NCI-H345 treated with DMSO at 0.1 percent for 48 hours (cell line): ENCODE results near the gene VAT1L.

Experiments
- DNase-seq: peaks from one replicate; lab custom pipeline; 2025; ENCODE audit not compliant: unreplicated experiment; lab: John Stamatoyannopoulos, UW

VAT1L gene, protein sequence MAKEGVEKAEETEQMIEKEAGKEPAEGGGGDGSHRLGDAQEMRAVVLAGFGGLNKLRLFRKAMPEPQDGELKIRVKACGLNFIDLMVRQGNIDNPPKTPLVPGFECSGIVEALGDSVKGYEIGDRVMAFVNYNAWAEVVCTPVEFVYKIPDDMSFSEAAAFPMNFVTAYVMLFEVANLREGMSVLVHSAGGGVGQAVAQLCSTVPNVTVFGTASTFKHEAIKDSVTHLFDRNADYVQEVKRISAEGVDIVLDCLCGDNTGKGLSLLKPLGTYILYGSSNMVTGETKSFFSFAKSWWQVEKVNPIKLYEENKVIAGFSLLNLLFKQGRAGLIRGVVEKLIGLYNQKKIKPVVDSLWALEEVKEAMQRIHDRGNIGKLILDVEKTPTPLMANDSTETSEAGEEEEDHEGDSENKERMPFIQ

DNA sequence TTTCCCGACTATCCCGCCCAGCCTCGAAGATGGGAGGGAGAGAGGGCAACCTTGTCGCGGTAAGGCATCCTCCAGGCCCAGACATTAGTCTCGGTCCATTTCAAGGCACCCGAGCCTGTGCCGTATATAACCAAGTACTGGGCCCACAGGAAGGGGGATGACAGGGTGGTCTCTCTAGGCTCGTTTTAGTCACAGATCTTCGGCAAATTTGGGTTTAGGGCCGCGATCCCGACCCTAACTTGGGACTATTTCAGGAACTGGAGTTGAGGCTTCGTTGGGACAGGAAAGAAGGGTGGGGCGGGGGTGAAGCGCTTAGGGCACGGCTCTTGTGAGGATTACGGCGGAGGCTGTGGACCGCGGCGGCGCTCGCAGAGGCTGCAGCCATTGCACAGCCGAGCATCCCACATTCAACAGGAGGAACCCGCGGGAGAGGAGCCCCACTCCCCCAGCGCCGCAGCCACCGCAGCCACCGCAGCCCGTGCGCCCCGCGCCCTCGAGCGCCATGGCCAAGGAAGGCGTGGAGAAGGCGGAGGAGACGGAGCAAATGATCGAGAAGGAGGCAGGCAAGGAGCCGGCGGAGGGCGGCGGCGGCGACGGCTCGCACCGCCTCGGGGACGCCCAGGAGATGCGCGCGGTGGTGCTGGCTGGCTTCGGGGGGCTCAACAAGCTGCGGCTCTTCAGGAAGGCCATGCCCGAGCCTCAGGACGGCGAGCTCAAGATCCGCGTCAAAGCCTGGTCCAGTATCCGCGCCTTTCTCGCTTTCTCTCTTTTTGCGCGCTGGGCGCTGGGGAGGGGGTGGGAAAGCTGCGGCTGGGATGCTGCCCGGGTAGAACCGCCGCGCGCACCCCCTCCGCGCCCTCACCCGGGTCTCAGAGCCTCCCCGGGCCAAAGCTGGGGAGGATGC, at the start of gene VAT1L:
Gene VAT1L, plus strand, starts transcription at position 384 of the 904 bp plus-strand sequence. Its CDS starts 119 bp downstream, at position 503.
- DNase-seq, result peak; percentile 36

DNA sequence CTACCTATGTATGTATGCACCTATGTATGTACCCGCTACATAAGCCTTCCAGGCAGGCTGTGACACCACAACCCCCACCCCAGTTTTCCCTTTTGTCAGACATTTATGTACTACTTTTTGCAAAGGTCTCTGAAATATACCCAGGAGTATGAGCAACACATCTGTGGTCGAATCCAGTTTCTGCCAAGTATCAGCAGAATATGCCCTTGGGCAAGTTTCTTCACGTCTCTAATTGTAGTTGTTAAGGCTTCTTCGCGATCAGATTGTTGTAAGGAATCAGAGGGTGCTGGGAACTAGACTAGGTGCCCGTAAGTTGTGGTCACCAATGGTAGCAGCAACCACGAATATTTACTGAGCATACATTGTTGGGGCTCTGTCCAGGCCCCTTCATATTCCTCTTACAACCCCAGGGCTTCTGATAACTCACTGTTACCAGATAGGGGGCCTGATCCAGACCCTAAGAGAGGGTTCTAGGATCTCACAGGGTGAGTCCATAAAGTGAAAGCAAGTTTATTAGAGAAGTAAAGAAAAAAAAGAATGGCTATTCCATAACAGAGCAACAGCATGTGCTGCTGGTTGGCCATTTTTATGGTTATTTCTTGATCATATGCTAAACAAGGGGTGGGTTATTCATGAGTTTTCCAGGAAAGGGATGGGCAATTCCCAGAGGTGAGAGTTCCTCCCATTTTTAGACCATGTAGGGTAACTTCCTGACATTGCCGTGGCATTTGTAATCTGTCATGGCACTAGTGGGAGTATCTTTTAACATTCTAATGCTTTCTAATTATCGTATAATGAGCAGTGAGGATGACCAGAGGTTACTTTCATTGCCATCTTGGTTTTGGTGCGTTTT, 49.4 kb upstream of the VAT1L start:
- no peak for DNase-seq

DNA sequence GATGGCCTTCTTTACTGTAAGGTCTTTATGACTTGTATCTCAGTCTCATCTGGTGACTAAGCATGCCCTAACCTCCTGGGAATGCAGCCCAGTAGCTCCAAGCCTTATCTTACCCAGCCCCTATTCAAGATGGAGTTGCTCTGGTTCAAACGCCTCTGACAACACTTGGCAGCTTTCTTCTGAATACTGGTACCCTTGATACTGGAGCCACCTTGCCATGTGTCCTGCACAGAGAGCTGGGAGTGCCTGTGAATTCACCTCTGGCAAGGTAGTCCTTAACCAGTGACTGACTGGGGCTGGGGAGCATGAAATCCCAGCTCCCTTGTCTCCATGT, 48.8 kb upstream of the VAT1L start:
- DNase-seq, result no peak

DNA sequence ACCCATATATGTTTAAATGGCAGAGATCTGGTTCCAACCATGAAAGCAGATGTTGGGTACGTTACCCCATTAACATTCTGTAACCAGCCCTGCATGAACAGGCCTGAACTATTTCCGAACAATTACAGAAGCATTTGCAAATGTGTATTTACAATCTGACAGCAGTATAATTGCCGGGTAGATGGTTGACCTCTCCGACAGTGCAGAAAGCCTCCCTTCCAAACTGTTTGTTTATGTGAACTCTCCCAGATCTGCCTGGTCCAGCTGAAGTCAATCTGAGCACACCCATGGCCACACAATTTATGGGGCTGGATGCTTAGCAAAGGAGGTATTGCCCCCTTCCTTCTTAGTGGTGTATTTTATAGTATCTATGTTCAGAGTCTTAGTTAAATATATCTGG, 44.2 kb upstream of the VAT1L start:
- DNase-seq, result no peak

DNA sequence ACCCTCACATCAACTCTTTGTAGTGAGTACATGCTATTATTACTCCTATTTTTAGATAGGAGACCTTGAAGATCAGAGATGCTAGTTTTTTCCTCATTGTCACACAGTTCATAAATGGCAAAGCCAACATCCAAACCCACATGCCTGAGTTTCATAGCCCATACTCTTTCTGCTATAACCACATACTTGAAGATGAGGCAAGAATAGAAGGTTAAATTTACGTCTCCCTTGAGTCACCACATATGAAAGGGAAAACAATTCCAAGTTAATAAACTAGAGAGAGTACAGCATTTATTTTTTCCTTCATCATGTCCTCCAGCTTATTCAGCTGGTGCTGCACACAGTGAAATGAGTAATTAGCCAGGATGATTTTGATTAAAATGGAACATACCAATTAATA, 42.4 kb upstream of the VAT1L start:
- no peak for DNase-seq

DNA sequence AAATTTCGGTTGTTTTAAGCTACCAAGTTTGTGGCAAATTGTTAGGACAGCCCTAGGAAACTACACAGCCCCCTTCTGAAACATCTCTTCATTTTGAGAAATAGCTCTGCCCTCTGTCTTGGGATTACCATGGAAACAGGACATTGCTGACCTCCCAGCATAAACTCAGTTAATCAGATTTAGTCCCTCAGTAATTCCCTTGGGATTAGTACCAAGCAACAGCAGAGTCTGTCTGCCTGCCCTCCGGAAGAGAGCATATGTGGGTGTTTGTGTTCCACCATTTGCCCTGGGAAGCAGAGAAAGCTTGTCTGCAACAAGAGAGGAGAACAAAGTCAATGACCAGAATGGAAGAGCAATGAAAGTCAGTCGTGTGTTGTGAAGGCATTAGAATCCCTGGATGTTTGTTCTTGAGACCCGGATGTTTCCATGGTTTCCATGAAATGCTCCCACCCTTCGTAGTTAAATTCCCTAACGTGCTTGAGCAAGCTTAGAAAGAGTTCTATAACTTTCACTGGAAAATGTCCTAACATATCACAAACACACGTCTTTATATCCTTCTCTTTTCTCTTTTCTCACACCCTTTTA, 39.9 kb upstream of the VAT1L start:
- no peak for DNase-seq

DNA sequence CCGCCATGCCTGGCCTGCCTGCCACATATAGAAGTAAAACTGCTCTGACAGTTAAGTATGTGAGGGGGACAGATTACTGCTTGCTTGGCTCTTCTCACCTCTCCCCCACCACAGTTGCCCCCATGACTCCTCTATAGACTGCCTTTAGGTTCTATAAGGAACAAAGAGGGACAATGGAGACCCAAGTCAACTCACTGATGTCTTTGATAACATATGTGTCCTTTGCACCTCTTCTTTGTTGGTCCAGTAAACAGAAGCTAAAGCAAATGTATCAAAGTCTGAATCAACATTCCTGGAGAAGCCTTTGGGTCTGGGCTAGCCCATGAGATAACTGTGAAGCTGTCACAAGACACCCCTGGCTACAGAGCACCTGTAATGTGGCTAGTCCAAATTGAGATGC, 38.9 kb upstream of the VAT1L start:
- no peak for DNase-seq

DNA sequence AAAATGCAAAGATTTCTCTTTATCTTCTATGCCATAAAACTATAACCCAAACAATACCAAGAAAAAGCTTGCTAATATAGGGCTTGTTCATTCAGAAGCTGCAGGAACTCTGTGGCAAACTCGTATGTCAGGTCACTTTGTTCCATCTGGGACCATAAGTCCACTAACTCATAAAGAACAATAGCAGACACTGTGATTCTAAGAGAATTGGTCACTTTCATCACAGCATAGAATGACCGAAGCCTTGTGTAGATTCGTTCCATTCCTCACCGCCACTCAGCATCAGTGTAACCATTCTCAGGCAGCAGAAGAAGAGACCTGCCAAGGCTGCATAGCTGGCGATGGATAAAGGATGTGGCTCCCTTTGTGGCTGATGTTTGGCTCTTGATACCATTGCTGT, 30.3 kb upstream of the VAT1L start:
- no peak for DNase-seq

DNA sequence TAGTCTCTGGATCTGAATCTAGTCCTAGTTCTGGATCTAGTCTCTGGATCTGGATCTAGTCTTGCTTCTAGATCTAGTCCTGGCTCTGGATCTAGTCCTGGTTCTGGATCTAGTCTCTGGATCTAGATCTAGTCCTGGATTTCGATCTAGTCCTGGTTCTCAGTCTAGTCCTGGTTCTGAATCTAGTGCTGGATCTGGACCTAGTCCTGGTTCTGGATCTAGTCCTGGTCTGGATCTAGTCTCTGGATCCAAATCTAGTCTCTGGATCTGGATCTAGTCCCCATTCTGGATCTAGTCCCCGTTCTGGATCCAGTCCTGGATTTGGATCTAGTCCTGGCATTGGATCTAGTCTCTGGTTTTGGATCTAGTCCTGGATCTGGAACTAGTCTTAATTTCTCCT, 29.9 kb upstream of the VAT1L start:
- DNase-seq, result no peak

DNA sequence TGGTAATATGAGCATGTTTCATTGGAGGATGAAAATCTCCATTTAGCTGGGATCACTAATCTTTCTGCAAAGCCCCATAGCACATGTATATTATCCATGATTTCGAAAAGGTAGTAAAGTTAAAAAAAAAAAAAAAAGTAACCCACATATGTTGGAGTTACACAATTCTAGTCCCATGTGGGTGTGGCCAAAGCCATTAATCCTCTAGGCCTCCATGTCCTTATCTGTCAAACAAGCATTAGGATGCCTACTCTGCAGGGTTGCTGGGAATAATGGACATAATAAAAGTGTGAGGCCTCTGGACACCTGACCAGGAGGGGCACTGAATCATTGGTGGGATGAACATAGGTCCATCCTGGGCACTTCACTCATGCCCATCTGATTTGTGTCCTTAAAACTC, 29.2 kb upstream of the VAT1L start:
- DNase-seq, result no peak

DNA sequence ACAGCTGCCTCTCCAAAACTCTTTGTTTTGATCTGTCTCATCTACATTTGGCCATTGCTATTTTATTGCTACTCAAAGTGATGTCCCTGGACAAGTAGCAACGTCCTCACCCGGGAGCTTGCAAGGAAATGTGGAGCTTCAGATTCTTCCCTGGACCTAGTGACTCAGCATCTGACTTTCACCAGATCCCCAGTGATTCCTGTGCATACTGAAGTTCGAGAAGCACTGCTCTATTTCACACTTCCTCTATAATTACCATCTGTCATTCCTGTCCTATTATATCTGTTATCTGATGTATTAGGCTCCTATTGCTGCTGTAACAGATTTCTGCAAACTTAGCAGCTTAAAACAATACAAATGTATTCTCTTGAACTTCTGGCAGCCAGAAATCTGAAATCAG, 28.5 kb upstream of the VAT1L start:
- no peak for DNase-seq

DNA sequence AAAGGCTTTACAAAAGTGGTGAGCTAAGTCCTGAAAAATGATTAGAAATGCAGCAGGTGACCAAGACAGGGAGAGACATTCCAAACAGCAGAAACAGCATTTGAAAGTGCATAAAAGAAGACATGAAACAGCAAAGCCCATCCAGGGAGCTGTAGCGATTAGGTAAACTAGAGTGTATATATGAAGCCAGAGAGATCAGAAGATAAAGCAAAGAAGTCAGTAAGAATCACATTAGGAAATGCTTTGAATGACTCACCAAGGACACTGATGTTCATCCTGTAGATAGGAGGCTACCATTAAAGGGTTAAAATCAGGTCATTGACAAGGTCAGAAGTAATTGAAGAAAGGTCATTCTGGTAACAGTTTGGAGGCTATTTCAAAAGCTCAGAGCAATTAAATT, 27.6 kb upstream of the VAT1L start:
- DNase-seq, result no peak

DNA sequence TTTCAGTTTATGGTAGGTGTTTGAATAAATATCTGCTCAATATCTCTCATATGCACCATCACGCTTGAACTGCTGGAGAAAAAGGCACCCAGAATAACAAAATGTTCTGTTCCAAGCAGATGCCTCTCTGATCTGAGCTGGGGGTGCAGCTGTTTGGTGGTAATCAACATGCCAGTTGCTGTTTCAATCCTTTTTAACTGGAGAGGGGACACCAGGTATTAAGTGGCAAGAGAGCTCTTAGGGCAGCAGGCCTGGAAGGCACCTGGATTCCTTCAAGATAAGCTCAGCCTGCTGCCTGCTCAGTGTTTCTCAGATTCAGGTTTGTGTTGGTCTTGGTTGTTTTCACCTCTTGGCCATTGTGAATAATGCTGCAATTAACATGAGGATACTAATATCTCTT, 27.2 kb upstream of the VAT1L start:
- DNase-seq, result no peak

DNA sequence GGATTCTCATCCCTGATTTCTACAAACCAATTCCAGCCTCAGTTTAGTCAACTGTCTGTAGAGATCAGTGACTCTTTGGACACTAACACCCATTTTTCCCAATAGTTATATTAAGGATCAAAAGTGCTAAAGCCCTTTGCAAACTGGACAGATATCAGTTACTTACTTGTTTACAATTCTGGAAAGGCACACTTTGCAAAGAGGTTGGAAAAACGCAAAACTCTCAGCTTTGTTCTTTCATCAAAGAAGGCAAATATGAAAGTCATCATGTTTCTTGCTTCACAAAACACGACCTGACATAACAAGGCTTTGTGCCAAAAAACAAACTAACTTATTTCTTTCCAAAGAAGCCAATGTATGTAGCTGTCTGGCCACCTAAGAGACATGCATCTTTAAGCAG, 26.1 kb upstream of the VAT1L start:
- no peak for DNase-seq

DNA sequence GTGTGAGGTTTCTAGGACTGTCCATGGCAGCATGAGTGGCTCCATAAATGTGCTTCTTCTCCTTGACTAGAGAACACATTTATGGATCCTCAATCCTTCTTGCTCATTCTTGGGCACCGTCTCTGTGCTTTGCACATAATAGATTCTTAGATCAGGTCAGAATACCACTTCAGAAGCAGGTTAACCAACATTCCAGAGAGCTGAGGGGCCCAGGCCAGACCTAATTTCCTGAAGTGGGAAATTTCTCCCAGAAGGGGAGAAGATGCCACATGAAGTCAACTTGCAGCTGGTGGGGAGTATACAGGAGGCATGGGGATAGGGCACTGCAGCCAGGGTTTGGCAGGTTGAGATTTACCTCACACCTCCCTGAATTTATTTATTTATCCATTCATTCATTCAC, 24.4 kb upstream of the VAT1L start:
- DNase-seq, result no peak

DNA sequence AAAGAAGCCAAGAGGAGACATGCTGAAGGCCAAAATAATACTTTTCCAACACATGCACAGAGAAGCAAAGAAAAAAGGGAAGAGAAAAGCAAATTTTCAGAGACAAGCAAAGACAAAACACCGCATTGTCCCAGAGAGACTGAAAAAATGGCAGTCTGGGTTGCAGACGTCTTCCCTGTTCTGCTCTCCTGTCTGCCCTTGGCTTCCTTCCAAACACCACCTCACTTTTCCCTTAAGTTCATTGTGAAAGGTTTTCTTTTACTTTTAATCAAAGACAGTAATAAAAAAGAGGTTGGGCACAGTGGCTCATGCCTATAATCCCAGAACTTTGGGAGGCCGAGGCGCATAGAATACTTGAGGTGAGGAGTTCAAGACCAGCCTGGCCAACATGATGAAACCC, 21.2 kb upstream of the VAT1L start:
- no peak for DNase-seq

DNA sequence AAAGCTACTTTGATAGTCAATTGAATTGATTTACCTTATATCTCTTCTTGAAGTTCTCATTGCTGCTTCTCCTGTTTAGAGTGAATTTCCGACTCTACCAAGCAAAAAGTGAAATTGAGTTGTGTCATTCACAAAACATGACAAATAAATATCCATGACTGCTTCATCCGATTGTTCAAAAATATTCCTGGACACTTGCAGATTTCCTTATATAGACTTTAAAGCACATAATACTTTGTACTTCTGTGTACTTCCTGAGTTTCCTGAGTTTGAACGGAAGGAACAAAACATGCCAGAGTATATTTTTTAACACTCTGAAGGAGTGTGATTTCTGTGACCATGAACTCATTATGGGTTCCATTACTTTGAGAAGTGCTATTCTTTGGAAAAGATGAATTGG, 20.5 kb upstream of the VAT1L start:
- DNase-seq, result no peak

DNA sequence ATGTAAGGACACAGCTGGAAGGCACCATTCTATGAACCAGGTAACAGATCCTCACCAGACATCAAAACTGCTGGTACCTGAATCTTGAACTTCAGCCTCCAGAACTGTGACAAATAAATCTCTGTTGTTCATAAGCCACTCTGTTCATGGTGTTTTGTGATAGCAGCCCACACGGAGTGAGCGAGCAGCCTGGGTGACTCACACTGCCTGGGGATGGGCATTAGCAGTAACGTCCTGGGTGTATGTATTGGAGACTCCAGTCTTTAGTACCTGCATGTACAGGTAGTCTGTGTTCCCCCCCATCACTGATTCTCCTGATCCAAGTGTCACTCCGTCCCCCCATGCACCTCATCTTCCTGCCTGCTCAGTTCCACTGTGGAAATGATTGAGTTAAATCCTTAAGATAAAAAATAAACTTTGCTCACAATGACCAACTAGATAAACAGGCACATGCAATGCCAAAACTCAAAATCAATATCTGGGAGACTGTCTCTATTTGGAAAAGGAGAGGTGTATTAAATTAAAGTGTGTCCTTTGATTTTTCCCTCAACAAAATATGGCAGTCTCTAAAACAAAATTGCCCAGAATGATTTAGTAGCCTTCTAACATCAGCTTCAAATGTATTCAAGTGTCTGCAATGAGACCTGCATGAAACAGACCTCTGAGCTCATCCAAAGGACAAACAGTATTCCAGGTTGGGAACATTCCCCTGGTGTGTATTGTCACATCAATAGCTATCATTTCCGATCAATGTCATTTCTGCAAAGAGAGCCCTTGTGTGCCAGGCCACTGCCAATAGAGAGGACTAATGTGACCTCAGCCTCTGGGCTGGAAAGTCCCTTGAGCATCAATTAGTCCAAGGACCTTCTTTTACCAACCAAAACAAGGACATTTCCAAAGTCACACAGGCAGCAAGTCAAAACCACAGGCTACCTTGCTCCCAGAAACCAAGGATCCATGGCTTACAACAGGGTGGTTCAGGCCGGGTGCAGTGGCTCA, 12.2 kb upstream of the VAT1L start:
- DNase-seq, result no peak

DNA sequence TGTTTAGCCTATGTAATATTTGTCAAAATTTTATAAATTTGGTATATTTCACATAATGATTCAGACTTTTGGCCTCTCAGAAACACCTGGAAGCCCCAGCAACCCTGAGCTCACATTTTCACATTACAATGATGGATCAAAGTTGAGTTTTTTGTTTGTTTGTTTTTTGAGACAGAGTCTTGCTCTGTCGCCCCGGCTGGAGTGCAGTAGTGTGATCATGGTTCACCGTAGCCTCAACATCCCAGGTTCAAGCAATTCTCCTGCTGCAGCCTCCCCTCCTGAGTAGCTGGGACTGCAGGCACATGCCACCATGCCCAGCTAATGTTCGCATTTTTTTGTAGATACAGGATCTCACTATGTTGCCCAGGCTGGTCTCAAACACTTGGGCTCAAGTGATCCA, 10.6 kb upstream of the VAT1L start:
- DNase-seq, result no peak

DNA sequence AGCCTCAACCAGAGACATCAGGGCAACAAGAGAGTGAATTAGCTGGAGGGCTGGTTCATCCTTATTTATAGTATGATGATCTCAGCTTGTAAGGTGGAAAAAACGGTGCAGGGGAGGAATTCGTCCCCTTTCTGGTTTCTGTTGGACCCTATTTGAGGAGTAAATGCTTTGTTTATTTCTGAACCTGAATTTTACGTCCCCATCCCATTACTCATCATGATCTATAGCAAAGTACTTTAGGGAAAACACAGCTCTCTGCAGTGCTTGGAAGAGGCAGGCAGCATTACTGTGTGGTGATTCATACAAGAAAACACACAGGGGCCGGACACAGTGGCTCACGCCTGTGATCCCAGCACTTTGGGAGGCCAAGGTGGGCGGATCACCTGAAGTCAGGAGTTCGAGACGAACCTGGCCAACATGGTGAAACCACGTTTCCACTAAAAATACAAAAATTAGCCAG, 8.0 kb upstream of the VAT1L start:
- no peak for DNase-seq
